GM23248 (cell line): Measurements from ENCODE around the gene WDR59. TPM values are rescaled to one million over a fixed set of nuclear protein-coding genes. Genes with fewer than 3 reads are reported as not detected.

Experiments
- DNase-seq: peaks from one replicate; pipeline ENCODE4 v3.0.0-alpha.2; 2015
- H2AFZ ChIP-seq: fragments of 200-600 bp; sonication (generic); 2 replicates; pipeline ENCODE4 v1.6.1; 2016; ENCODE audit warnings: antibody characterized with exemption
- H3F3A ChIP-seq: fragments of 200-600 bp; sonication (generic); 2 replicates; pipeline ENCODE4 v1.6.1; 2016; ENCODE audit warnings: mild to moderate bottlenecking, antibody characterized with exemption, mixed run types; ENCODE audit not compliant: insufficient read depth
- H3K27ac ChIP-seq: fragments of 200-600 bp; sonication (generic); 2 replicates; pipeline ENCODE4 v1.5.1; 2016; ENCODE audit warnings: mild to moderate bottlenecking
- H3K27me3 ChIP-seq: fragments of 200-600 bp; sonication (generic); replicated peaks from 2 replicates; pipeline ENCODE4 v1.6.1; 2016; ENCODE audit warnings: mild to moderate bottlenecking; ENCODE audit not compliant: insufficient read depth
- H3K36me3 ChIP-seq: fragments of 200-600 bp; sonication (generic); 2 replicates; pipeline ENCODE4 v1.6.1; 2016; ENCODE audit warnings: low read depth, mild to moderate bottlenecking
- H3K4me1 ChIP-seq: fragments of 200-600 bp; sonication (generic); 2 replicates; pipeline ENCODE4 v1.6.1; 2016; ENCODE audit warnings: mild to moderate bottlenecking; ENCODE audit not compliant: insufficient read depth
- H3K4me2 ChIP-seq: fragments of 200-600 bp; sonication (generic); one replicate; pipeline ENCODE4 v1.6.1; 2016; ENCODE audit warnings: mild to moderate bottlenecking; ENCODE audit not compliant: unreplicated experiment
- H3K4me3 ChIP-seq: fragments of 200-600 bp; sonication (generic); 2 replicates; pipeline ENCODE4 v1.5.1; 2016; ENCODE audit warnings: mild to moderate bottlenecking
- H3K79me2 ChIP-seq: fragments of 200-600 bp; sonication (generic); 2 replicates; pipeline ENCODE4 v1.6.1; 2016; ENCODE audit warnings: mild to moderate bottlenecking; ENCODE audit not compliant: insufficient read depth
- H3K9ac ChIP-seq: fragments of 200-600 bp; sonication (generic); 2 replicates; pipeline ENCODE4 v1.6.1; 2016; ENCODE audit warnings: mild to moderate bottlenecking
- H3K9me2 ChIP-seq: fragments of 200-600 bp; sonication (generic); 2 replicates; pipeline ENCODE4 v1.6.1; 2016; ENCODE audit warnings: mixed run types, mild to moderate bottlenecking, moderate library complexity; ENCODE audit not compliant: insufficient read depth
- H3K9me3 ChIP-seq: fragments of 200-600 bp; sonication (generic); one replicate; pipeline ENCODE4 v1.6.1; 2017; ENCODE audit warnings: low read depth
- H4K20me1 ChIP-seq: fragments of 200-600 bp; sonication (generic); 2 replicates; pipeline ENCODE4 v1.6.0; 2016; ENCODE audit not compliant: insufficient read depth
- EZH2 ChIP-seq: fragments of 200-600 bp; sonication (generic); IDR thresholded peaks from 2 replicates; pipeline ENCODE4 v1.6.1; 2018; ENCODE audit warnings: antibody characterized with exemption, mild to moderate bottlenecking; ENCODE audit not compliant: insufficient read depth, poor library complexity, severe bottlenecking
- EZH2phosphoT487 ChIP-seq: fragments of 200-600 bp; sonication (generic); IDR thresholded peaks from 2 replicates; pipeline ENCODE4 v1.6.1; 2018; ENCODE audit warnings: antibody characterized with exemption, moderate library complexity, mild to moderate bottlenecking, low read depth; ENCODE audit not compliant: insufficient read depth
- WGBS, 2 experiments: methylation state at CpG; one replicate each; pipeline ENCODE4 v1.1.6; 2015 to 2017; ENCODE audit warnings: low lambda C conversion rate in 2 of 2, low coverage in 1 of 2; ENCODE audit errors: missing lambda C conversion rate in 2 of 2; 5-methylcytosine and 5-hydroxymethylcytosine counted together
- in situ Hi-C: fragments of 300-500 bp; cut with MboI; formaldehyde crosslinking; loops from 2 replicates; pipeline ENCODE4 v1.15.0; 2020
- polyA plus RNA-seq: library from polyadenylated mRNA; unstranded; fragments of >200 nt; fragmentation: Nextera tagmentation; extraction: Ambion mirVana; gene quantifications from 2 replicates; pipeline ENCODE4 v1.2.1, GENCODE V29; 2016
- total RNA-seq: library from RNA; depleted of rRNA; stranded (reverse); fragments of >200 nt; shearing (Covaris generic); gene quantifications from 2 replicates; pipeline ENCODE4 v1.2.3, GENCODE V29; 2014

WDR59 gene
- total and polyA plus RNA-seq, 2 experiments from 2014 or later = 8.3 to 15.2 TPM

DNA sequence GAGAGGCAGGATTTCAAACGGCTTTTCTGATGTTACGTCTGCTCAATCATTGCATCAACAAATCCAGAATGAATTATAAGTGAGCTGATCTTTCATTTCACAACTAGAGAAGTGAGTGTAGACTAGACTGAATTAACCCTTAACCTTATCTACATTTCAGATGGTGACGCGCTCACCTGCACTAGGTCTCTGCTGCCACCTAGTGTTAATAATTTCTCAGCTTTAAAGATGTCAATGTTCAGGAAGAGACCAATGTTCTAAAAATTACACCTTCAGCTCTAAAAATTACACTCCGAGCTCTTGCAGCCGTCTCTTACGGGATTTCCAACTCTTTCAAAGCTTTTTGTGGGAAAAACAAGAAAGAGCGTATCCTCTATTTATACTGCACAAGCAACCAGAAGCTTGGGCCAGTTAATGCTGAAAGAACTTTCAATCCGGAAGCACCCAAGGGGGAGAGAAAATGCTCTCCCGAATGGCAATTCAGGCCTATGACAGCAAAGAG is 122.1 kb downstream of the WDR59 start:
- Histone ChIP-seq H3K4me2 (no peak overlapping the region), H3K4me3 (no peak overlapping the region), H3K79me2 (no peaks in the 10 kb centered on the region), H3K4me1 (peaks cover 8% of the 10 kb centered on the region), H3K27me3 (no peaks in the 10 kb centered on the region; the same call in 1 of the 2 replicates), H3K9ac (no peak overlapping the region), H3K9me2 (no peaks in the 10 kb centered on the region), H4K20me1 (no peaks in the 10 kb centered on the region), H2AFZ (0 out of 2 replicates have a peak overlapping the region, but pooled peaks have one; percentile 26), H3F3A (no peaks in the 10 kb centered on the region), H3K9me3 (no peaks in the 10 kb centered on the region), H3K36me3 (no peaks in the 10 kb centered on the region), H3K27ac (no peak overlapping the region)
- no peak for TF ChIP-seq EZH2
- WGBS, 2 experiments = 22 to 24% methylated on average over 10 of the region's 10 CpGs
- DNase-seq = peak; percentile 51
- in situ Hi-C loops = loop anchor here (10.0 kb wide), 1 partner anchor 158 kb away; the partner anchor contains the start of gene MLKL

GRCh38 chr16:74852500-74852875 is 132.4 kb downstream of the WDR59 start:
- Histone ChIP-seq H3K79me2 (no peaks in the 10 kb centered on the region), H3K27ac (no peak overlapping the region), H3K4me2 (no peak overlapping the region), H3K36me3 (no peaks in the 10 kb centered on the region), H3K9me3 (no peaks in the 10 kb centered on the region), H3K4me3 (no peak overlapping the region), H2AFZ (no peak overlapping the region), H3K4me1 (no peaks in the 10 kb centered on the region), H3K9ac (no peak overlapping the region), H3F3A (no peaks in the 10 kb centered on the region), H4K20me1 (no peaks in the 10 kb centered on the region), H3K9me2 (no peaks in the 10 kb centered on the region), H3K27me3 (no peaks in the 10 kb centered on the region)
- WGBS, 2 experiments = 36 to 39% methylated on average over 4 of the region's 4 CpGs
- no peak for TF ChIP-seq EZH2
- TF ChIP-seq EZH2phosphoT487 = no peak
- no peak for DNase-seq
- in situ Hi-C loops = no loop called here

- H3K9ac ChIP-seq = no peak overlapping the region
- H3K9me2 ChIP-seq = no peaks in the 10 kb centered on the region
- no peaks in the 10 kb centered on the region for H3K79me2 ChIP-seq
- H3K4me2 ChIP-seq = no peak overlapping the region
- no peaks in the 10 kb centered on the region for H3K36me3 ChIP-seq
- H3K4me3 ChIP-seq = no peak overlapping the region
- TF ChIP-seq EZH2phosphoT487 (no peak), EZH2 (no peak)
- H4K20me1 ChIP-seq = no peaks in the 10 kb centered on the region
- 0 out of 2 replicates have a peak, but pooled peaks cover 3% of the 10 kb centered on the region for H3K27me3 ChIP-seq
- no peaks in the 10 kb centered on the region for H3F3A ChIP-seq
- no peaks in the 10 kb centered on the region for H3K9me3 ChIP-seq
- no peak for DNase-seq
- in situ Hi-C loops = no loop called here
- H3K4me1 ChIP-seq = no peaks in the 10 kb centered on the region
- H3K27ac ChIP-seq = no peak overlapping the region
- WGBS, 2 experiments = 58 to 59% methylated on average over 7 of the region's 7 CpGs
- no peak overlapping the region for H2AFZ ChIP-seq
Measured at GRCh38 chr16:74850027-74850426, 134.9 kb downstream of the WDR59 start.

DNA sequence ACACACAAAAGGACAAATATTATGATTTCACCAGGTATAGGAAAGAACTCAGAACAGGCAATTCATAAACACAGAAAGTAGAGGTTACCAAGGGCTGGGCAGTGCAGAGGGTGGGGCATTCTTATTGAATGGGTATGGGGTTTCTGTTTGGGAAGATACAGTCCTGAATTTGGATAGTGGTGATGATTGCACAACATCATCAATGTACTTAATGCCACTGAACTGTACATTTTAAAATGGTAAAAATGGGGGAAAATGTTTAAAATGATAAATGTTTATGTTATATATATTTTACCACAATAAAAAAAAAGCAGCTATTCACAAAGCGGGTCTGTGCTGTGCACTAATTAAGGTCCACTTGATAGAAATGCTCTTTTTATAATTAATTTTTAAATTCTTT is 137.7 kb downstream of the WDR59 start:
- Histone ChIP-seq H3K4me3 (no peak overlapping the region), H3K9me3 (no peaks in the 10 kb centered on the region), H3K79me2 (no peaks in the 10 kb centered on the region), H4K20me1 (no peaks in the 10 kb centered on the region), H3K9ac (no peak overlapping the region), H3K36me3 (no peaks in the 10 kb centered on the region), H3K9me2 (no peaks in the 10 kb centered on the region), H2AFZ (no peak overlapping the region), H3F3A (no peaks in the 10 kb centered on the region), H3K4me2 (no peak overlapping the region), H3K27ac (no peak overlapping the region), H3K27me3 (0 out of 2 replicates have a peak, but pooled peaks cover 3% of the 10 kb centered on the region), H3K4me1 (peaks cover 7% of the 10 kb centered on the region; the same call in 1 of the 2 replicates)
- no peak for DNase-seq
- in situ Hi-C loops = no loop called here
- 88 to 94% methylated on average over 1 of the region's 1 CpG for WGBS, 2 experiments
- no peak for TF ChIP-seq EZH2
- no peak for TF ChIP-seq EZH2phosphoT487
